Tibial artery (tissue), 4 donors: ENCODE data around the gene KIF4B.

Experiments used
- DNase-seq, 2 donors: peaks; one replicate each; pipeline ENCODE4 v3.0.0-alpha.2; 2019
- H3K27ac ChIP-seq, 2 donors: fragments of 200-600 bp; sonication (generic) in 1 of 2; 1 replicate in 1 of 2; 2 replicates in 1 of 2; pipeline ENCODE4 v1.5.1; 2018 to 2019; ENCODE audit warnings: mild to moderate bottlenecking in 1 of 2
- H3K27me3 ChIP-seq, 2 donors: fragments of 200-600 bp; sonication (generic) in 1 of 2; one replicate each; pipeline versions ENCODE4 v1.5.1 to v1.6.0; 2016 to 2019
- H3K36me3 ChIP-seq, 3 donors: fragments of 200-600 bp; sonication (generic) in 2 of 3; one replicate each; pipeline ENCODE4 v1.5.1; 2016 to 2019; ENCODE audit warnings: mild to moderate bottlenecking in 2 of 3
- H3K4me1 ChIP-seq, 4 donors: fragments of 200-600 bp; sonication (generic) in 2 of 4; 1 replicate in 3 of 4; 2 replicates in 1 of 4; pipeline ENCODE4 v1.5.1; 2016 to 2019
- H3K4me3 ChIP-seq, 2 donors: fragments of 200-600 bp; sonication (generic) in 1 of 2; 1 replicate in 1 of 2; 2 replicates in 1 of 2; pipeline ENCODE4 v1.5.1; 2018 to 2019; ENCODE audit warnings: mild to moderate bottlenecking in 2 of 2
- H3K9me3 ChIP-seq, 3 donors: fragments of 200-600 bp; sonication (generic) in 1 of 3; one replicate each; pipeline ENCODE4 v1.5.1; 2016 to 2019
- intact Hi-C: fragments of 100-400 bp; cut with DNase I; formaldehyde crosslinking; loops from one replicate; pipeline ENCODE4 v1.15.0; 2023; ENCODE audit warnings: low total_unique reads
- TF ChIP-seq, protein P1 (sequence below), 2 experiments: fragments of 200-600 bp in 1 of 2; fragments of 450-650 bp in 1 of 2; IDR thresholded peaks; one replicate each; pipeline ENCODE4 v1.5.1; 2017 to 2019; ENCODE audit warnings: antibody characterized with exemption in 2 of 2, mild to moderate bottlenecking in 1 of 2, moderate library complexity in 1 of 2

The KIF4B gene, protein sequence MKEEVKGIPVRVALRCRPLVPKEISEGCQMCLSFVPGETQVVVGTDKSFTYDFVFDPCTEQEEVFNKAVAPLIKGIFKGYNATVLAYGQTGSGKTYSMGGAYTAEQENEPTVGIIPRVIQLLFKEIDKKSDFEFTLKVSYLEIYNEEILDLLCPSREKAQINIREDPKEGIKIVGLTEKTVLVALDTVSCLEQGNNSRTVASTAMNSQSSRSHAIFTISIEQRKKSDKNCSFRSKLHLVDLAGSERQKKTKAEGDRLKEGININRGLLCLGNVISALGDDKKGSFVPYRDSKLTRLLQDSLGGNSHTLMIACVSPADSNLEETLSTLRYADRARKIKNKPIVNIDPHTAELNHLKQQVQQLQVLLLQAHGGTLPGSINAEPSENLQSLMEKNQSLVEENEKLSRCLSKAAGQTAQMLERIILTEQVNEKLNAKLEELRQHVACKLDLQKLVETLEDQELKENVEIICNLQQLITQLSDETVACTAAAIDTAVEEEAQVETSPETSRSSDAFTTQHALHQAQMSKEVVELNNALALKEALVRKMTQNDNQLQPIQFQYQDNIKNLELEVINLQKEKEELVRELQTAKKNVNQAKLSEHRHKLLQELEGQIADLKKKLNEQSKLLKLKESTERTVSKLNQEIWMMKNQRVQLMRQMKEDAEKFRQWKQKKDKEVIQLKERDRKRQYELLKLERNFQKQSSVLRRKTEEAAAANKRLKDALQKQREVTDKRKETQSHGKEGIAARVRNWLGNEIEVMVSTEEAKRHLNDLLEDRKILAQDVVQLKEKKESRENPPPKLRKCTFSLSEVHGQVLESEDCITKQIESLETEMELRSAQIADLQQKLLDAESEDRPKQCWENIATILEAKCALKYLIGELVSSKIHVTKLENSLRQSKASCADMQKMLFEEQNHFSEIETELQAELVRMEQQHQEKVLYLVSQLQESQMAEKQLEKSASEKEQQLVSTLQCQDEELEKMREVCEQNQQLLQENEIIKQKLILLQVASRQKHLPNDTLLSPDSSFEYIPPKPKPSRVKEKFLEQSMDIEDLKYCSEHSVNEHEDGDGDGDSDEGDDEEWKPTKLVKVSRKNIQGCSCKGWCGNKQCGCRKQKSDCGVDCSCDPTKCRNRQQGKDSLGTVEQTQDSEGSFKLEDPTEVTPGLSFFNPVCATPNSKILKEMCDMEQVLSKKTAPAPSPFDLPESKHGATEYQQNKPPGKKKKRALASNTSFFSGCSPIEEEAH

DNA sequence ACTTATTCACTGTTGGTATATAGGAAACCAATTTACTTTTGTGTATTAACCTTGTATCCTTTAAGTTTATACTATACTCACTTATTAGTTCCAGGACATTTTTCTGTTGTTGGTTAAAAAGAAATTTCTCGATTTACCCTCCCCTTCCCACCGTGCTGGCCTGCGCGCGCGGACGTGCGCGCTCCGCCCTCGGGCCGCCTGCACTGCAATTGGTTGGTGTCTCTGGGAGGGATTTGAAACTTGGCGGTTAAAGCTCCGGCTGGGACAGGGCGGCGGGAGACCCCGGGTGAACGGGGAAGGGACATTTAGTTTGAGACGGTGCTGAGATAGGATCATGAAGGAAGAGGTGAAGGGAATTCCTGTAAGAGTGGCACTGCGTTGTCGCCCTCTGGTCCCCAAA, at the start of gene KIF4B:
Gene KIF4B, plus strand, starts transcription at position 230 of the 400 bp plus-strand sequence. Its CDS starts 105 bp downstream, at position 335.
- H3K27ac ChIP-seq = no peak within 1 kb of the TSS
- no peaks in the 10 kb centered on the region for H3K4me1 ChIP-seq
- no peaks in the 10 kb centered on the region for H3K36me3 ChIP-seq
- intact Hi-C loops = no loop called here
- no peak within 1 kb of the TSS for H3K4me3 ChIP-seq
- H3K9me3 ChIP-seq = no peaks in the 10 kb centered on the region
- TF ChIP-seq, protein P1, sequence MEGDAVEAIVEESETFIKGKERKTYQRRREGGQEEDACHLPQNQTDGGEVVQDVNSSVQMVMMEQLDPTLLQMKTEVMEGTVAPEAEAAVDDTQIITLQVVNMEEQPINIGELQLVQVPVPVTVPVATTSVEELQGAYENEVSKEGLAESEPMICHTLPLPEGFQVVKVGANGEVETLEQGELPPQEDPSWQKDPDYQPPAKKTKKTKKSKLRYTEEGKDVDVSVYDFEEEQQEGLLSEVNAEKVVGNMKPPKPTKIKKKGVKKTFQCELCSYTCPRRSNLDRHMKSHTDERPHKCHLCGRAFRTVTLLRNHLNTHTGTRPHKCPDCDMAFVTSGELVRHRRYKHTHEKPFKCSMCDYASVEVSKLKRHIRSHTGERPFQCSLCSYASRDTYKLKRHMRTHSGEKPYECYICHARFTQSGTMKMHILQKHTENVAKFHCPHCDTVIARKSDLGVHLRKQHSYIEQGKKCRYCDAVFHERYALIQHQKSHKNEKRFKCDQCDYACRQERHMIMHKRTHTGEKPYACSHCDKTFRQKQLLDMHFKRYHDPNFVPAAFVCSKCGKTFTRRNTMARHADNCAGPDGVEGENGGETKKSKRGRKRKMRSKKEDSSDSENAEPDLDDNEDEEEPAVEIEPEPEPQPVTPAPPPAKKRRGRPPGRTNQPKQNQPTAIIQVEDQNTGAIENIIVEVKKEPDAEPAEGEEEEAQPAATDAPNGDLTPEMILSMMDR (IDR thresholded peaks at IDR 0.05) = no peak
- no peaks in the 10 kb centered on the region for H3K27me3 ChIP-seq
- no peak for DNase-seq

DNA sequence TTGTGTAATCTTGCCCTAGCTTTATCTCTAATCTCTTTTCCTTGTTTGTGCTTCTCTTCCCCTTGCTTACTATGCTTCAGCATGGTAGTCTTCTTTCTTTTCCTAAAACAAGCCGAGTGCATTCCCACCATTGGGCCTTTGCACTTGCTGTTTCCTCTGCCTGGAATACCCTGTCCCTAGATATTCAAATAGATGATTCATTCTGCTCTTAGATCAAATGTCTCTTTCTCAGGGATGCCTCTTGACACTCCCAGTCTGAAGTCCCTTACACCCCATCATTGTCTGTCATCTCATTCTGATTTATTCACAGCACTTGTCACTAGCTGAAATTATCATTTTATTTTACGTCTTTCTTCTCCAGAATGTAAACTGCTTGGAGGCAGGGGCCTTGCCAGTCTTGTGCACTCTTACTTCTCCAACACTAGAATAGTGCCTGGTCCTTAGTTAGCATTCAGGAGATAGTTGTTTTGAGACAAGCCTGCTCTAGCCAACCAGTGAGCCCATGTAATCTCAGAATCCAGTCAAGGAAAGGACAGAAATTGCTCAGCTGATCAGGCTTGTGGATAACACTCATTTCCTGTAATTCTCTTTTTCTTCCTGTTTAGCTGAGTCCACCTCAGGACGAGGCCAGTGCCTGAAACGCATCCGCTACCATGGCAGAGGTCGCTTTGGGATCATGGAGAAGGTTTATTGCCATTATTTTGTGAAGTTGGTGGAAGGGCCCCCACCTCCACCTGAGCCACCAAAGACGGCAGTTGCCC, 47.3 kb upstream of the KIF4B start:
- TF ChIP-seq, protein P1 (IDR thresholded peaks at IDR 0.05) = no peak
- intact Hi-C loops = no loop called here
- no peaks in the 10 kb centered on the region for H3K4me1 ChIP-seq
- no peaks in the 10 kb centered on the region for H3K27me3 ChIP-seq
- H3K4me3 ChIP-seq = no peak overlapping the region
- H3K9me3 ChIP-seq = no peaks in the 10 kb centered on the region
- H3K36me3 ChIP-seq = peaks cover 16 to 62% (median 36%) of the 10 kb centered on the region in 3 donors
- no peak overlapping the region for H3K27ac ChIP-seq
- DNase-seq = no peak

DNA sequence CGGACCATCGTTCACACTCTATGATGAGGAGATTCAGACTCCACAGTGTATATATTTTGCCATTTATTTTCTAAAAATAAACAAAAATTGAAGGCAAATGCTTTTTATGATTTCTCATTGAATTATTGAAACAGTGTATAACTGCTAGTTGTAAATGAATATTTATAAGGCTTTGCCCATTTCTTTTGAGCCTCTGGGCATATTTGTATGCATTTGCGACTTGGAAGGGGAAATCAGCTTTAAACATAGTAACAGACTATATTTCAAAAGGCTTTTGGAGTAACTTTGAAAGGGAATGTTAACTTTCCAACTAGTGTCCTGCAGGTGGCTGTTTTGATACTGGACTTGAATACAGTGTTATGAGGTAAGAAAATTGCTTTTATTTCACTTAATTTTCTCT, 46.7 kb upstream of the KIF4B start:
- DNase-seq = no peak
- no peaks in the 10 kb centered on the region for H3K9me3 ChIP-seq
- H3K36me3 ChIP-seq = peaks cover 10 to 55% (median 32%) of the 10 kb centered on the region in 3 donors
- no peaks in the 10 kb centered on the region for H3K27me3 ChIP-seq
- intact Hi-C loops = no loop called here
- TF ChIP-seq, protein P1 (IDR thresholded peaks at IDR 0.05) = no peak
- no peaks in the 10 kb centered on the region for H3K4me1 ChIP-seq
- no peak overlapping the region for H3K27ac ChIP-seq
- H3K4me3 ChIP-seq = no peak overlapping the region

DNA sequence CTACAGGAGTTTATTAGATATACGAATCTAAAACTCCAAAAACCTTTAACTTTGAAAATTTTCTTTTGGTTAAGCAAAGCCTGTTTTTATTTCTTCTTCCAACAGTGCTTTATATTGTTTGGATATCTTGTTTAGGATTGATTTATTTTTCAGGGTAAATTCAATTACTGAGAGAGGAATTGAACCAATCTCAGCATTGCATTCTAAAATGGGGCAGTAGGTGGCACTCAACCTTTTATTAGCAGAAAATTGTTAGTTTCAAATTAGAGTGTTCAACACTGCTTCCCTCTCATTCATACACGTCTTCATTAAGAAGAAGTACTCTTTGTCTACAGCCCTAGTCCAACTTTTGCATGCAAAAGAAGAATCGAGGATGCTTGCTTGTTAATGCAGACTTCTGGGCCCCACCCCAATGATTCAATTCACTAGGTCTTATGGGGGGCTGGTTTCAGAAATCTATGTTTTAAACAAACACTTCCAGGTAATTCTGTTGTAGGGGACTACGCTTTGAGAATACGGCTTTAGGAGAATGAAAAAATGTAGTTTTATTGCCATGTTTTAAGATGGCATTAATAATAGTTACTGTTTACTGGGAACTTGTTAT, 46.0 kb upstream of the KIF4B start:
- H3K36me3 ChIP-seq = peaks cover 7 to 54% (median 31%) of the 10 kb centered on the region in 3 donors
- no peaks in the 10 kb centered on the region for H3K27me3 ChIP-seq
- H3K27ac ChIP-seq = no peak overlapping the region
- TF ChIP-seq, protein P1 (IDR thresholded peaks at IDR 0.05) = no peak
- intact Hi-C loops = no loop called here
- H3K4me3 ChIP-seq = no peak overlapping the region
- H3K4me1 ChIP-seq = no peaks in the 10 kb centered on the region
- no peaks in the 10 kb centered on the region for H3K9me3 ChIP-seq
- no peak for DNase-seq
